ENCODE measurements around the gene APBB2. TPM values are rescaled to one million over a fixed set of nuclear protein-coding genes. Genes with fewer than 3 reads are reported as not detected.
"Not testable (repeated sequence)": the region's sequence is repeated elsewhere in the genome, so short reads cannot be mapped to it uniquely, and the experiment has no call there.

APBB2 gene
- total RNA-seq, 2 experiments from 2014 or later = 1.3 to 1.5 TPM

DNA sequence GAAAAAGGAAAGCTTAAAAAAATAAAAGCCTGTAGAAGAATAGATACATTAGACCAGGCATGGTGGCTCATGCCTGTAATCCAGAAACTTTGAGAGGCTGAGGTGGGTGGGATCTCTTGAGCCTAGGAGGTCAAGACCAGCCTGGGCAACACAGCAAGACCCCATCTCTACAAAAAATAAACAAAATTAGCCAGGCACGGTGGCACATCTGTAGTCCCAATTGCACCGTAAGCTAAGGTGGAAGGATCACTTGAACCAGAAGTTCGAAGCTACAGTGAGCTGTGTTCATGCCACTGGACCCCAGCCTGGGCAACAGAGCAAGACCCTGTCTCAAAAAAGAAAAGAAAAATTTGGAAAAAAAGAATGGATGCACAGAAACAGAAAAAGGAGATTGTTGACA, 149.4 kb downstream of the APBB2 start:
- ChIA-PET CTCF (interaction anchor here (0.6 kb wide), 1 partner anchor 1067 kb away, joined by 4 read pairs; no protein-coding TSS in a partner anchor), POLR2A (no interaction called here)
- Mint-ChIP-seq H3K4me1 (no peaks in the 10 kb centered on the region), H3K27me3 (no peaks in the 10 kb centered on the region), H3K36me3 (ENCODE audit: low read depth) (no peaks in the 10 kb centered on the region), H3K27ac (no peak overlapping the region), H3K9me3 (ENCODE audit: low read depth) (no peaks in the 10 kb centered on the region), H3K4me3 (no peak overlapping the region)
- no peak for DNase-seq
- intact Hi-C loops (cut with DNase I, micrococcal nuclease) = no loop called here
- no peak for ATAC-seq

GRCh38 chr4:41061482-41062185, 152.7 kb downstream of the APBB2 start:
- ChIA-PET POLR2A (no interaction called here), CTCF (no interaction called here)
- no peak for DNase-seq
- no peaks in the 10 kb centered on the region for H3K4me1 Mint-ChIP-seq
- H3K4me3 Mint-ChIP-seq = no peak overlapping the region
- no peaks in the 10 kb centered on the region for H3K36me3 Mint-ChIP-seq (ENCODE audit: low read depth)
- no peak overlapping the region for H3K27ac Mint-ChIP-seq
- intact Hi-C loops (cut with DNase I, micrococcal nuclease) = no loop called here
- H3K9me3 Mint-ChIP-seq (ENCODE audit: low read depth) = peaks cover 4% of the 10 kb centered on the region
- ATAC-seq = no peak
- H3K27me3 Mint-ChIP-seq = no peaks in the 10 kb centered on the region

GRCh38 chr4:41060352-41061334, 153.7 kb downstream of the APBB2 start:
- Mint-ChIP-seq H3K9me3 (ENCODE audit: low read depth) (peaks cover 4% of the 10 kb centered on the region), H3K27me3 (peaks cover 4% of the 10 kb centered on the region), H3K4me1 (no peaks in the 10 kb centered on the region), H3K36me3 (ENCODE audit: low read depth) (no peaks in the 10 kb centered on the region), H3K4me3 (no peak overlapping the region), H3K27ac (no peak overlapping the region)
- DNase-seq (no peak), ATAC-seq (no peak)
- POLR2A ChIA-PET = no interaction called here
- CTCF ChIA-PET = no interaction called here
- intact Hi-C loops (cut with DNase I, micrococcal nuclease) = no loop called here

- H3K9me3 Mint-ChIP-seq (ENCODE audit: low read depth); H3K27ac Mint-ChIP-seq; intact Hi-C loops (cut with DNase I, micrococcal nuclease); POLR2A ChIA-PET; DNase-seq; ATAC-seq; H3K4me3 Mint-ChIP-seq; H3K36me3 Mint-ChIP-seq (ENCODE audit: low read depth); H3K4me1 Mint-ChIP-seq: not testable (repeated sequence)
- CTCF ChIA-PET = interaction anchor here (0.9 kb wide), 1 partner anchor 1392 kb away, joined by 3 read pairs; no protein-coding TSS in a partner anchor
- peaks cover 10% of the 10 kb centered on the region for H3K27me3 Mint-ChIP-seq
Observed at GRCh38 chr4:41059411-41059810, 154.9 kb downstream of the APBB2 start.

- Mint-ChIP-seq H3K9me3 (ENCODE audit: low read depth) (peaks cover 4% of the 10 kb centered on the region), H3K4me1 (no peaks in the 10 kb centered on the region), H3K4me3 (no peak overlapping the region), H3K27me3 (peaks cover 10% of the 10 kb centered on the region), H3K36me3 (ENCODE audit: low read depth) (no peaks in the 10 kb centered on the region), H3K27ac (no peak overlapping the region)
- intact Hi-C loops (cut with DNase I, micrococcal nuclease) = no loop called here
- no peak for ATAC-seq
- POLR2A ChIA-PET = no interaction called here
- CTCF ChIA-PET = interaction anchor here (0.9 kb wide), 1 partner anchor 1393 kb away, joined by 3 read pairs; no protein-coding TSS in a partner anchor
- DNase-seq = no peak
Observed at GRCh38 chr4:41058426-41058825, 155.9 kb downstream of the APBB2 start.

GRCh38 chr4:41057467-41057866, 156.9 kb downstream of the APBB2 start:
- intact Hi-C loops (cut with DNase I, micrococcal nuclease) = no loop called here
- Mint-ChIP-seq H3K36me3 (ENCODE audit: low read depth) (no peaks in the 10 kb centered on the region), H3K27ac (no peak overlapping the region), H3K4me3 (no peak overlapping the region), H3K27me3 (peaks cover 10% of the 10 kb centered on the region), H3K9me3 (ENCODE audit: low read depth) (peaks cover 4% of the 10 kb centered on the region), H3K4me1 (no peaks in the 10 kb centered on the region)
- ATAC-seq = no peak
- CTCF ChIA-PET = interaction anchor here (0.8 to 0.9 kb wide), 2 partner anchors 16 to 48 kb away, joined by 3 read pairs; no protein-coding TSS in a partner anchor
- POLR2A ChIA-PET = no interaction called here
- no peak for DNase-seq

DNA sequence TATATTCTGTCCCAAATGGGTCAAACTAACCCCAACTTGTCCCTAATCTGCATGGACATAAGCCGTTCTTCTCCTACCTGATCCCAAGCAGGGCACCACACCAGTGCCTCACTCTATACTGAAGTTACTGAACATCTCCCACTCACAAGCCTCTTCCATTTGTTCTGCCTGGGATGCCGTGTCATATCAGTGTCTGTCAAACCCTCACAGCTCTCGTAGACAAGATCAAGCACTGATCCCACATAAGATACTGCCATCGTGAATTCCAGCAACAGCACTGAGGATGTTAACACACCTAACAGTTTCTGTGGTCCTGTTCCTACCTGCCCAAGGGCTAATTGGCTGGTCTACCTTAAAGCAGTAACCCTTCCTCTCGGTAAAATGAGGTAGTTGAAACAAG, 162.1 kb downstream of the APBB2 start:
- intact Hi-C loops (cut with DNase I, micrococcal nuclease) = no loop called here
- Mint-ChIP-seq H3K36me3 (ENCODE audit: low read depth) (no peaks in the 10 kb centered on the region), H3K27ac (no peak overlapping the region), H3K4me1 (no peaks in the 10 kb centered on the region), H3K27me3 (peaks cover 10% of the 10 kb centered on the region), H3K9me3 (ENCODE audit: low read depth) (peaks cover 2% of the 10 kb centered on the region), H3K4me3 (no peak overlapping the region)
- ATAC-seq (no peak), DNase-seq (no peak)
- POLR2A ChIA-PET = no interaction called here
- CTCF ChIA-PET = no interaction called here

DNA sequence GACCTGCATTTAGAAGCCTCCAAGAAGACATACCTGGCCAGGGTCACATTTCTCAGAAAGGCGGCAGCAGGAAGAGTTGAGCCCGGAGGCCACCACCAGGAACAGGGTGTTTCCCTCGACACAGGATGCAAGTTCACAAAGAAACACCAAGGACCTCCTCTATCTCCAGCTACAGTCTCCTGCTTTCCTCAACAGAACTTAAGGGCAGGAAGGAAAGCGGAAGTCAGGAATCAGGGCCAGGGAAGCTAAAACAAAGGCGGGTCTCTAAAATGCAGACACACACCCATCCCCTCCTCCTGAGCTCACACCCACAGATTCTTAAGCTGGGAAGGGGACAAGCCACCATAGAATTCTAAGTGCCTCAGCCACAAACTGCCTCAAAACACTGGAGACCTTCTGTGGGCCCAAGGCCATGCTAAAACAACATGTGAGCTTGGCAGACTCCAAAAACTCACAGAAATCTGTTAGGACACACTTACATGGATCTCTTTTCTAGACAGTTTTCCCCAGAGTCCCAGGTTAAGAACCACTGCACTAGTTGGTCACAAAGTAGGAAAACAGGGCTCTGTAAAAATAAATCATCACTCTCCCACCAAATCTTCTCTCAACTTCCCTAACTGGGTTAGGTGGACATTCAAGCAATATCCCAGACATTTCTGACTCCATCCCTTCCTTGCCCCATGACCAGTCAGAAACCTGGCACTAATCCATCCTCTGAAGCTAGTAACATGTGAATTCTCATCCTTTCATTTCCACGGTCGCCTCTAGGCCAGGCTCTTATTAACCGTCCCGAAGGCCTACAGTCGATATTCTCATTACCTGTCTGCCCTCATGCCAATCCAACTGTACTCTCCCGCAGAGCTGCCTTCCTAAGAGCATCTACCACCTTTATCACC, 163.2 kb downstream of the APBB2 start:
- ChIA-PET POLR2A (no interaction called here), CTCF (no interaction called here)
- ATAC-seq = no peak
- Mint-ChIP-seq H3K27ac (no peak overlapping the region), H3K4me1 (no peaks in the 10 kb centered on the region), H3K4me3 (no peak overlapping the region), H3K36me3 (ENCODE audit: low read depth) (no peaks in the 10 kb centered on the region), H3K9me3 (ENCODE audit: low read depth) (peaks cover 2% of the 10 kb centered on the region), H3K27me3 (peaks cover 7% of the 10 kb centered on the region)
- no peak for DNase-seq
- intact Hi-C loops (cut with DNase I, micrococcal nuclease) = no loop called here

DNA sequence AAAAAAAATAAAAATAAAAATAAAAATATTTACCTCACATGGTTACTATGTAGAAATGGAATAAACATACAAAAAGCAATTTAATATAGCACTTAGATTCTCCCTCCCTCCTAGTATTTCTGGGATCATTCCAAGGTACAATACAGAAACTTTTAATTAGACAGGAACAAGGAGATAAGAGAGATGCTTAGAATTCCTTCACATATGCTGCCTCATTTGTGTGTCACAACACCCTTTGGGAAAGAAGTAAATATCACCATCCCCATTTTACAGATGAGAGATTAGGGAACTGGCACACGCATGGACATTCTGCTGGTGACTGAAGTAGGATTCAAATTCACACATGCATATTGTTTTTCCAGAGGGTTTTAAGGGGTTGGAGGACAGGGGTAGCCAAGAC, 164.2 kb downstream of the APBB2 start:
- DNase-seq (no peak), ATAC-seq (no peak)
- H3K27ac Mint-ChIP-seq = no peak overlapping the region
- peaks cover 6% of the 10 kb centered on the region for H3K9me3 Mint-ChIP-seq (ENCODE audit: low read depth)
- no peak overlapping the region for H3K4me3 Mint-ChIP-seq
- H3K4me1 Mint-ChIP-seq = no peaks in the 10 kb centered on the region
- ChIA-PET CTCF (no interaction called here), POLR2A (no interaction called here)
- H3K27me3 Mint-ChIP-seq = peaks cover 2% of the 10 kb centered on the region
- intact Hi-C loops (cut with DNase I, micrococcal nuclease) = no loop called here
- H3K36me3 Mint-ChIP-seq (ENCODE audit: low read depth) = no peaks in the 10 kb centered on the region

DNA sequence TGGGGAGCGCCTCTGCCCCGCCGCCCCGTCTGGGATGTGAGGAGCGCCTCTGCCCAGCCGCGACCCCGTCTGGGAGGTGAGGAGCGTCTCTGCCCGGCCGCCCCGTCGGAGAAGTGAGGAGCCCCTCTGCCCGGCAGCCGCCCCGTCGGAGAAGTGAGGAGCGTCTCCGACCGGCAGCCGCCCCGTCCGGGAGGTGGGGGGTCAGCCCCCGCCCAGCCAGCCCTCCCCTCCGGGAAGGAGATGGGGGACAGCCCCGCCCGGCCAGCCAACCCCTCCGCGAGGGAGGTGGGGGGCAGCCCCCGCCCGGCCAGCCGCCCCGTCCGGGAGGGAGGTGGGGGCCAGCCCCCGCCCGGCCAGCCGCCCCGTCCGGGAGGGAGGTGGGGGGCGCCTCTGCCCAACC, 165.2 kb downstream of the APBB2 start:
- H3K27me3 Mint-ChIP-seq; intact Hi-C loops (cut with DNase I, micrococcal nuclease); H3K36me3 Mint-ChIP-seq (ENCODE audit: low read depth); H3K27ac Mint-ChIP-seq; ATAC-seq; H3K4me3 Mint-ChIP-seq; POLR2A ChIA-PET; CTCF ChIA-PET; DNase-seq; H3K4me1 Mint-ChIP-seq: not testable (repeated sequence)
- H3K9me3 Mint-ChIP-seq (ENCODE audit: low read depth) = peaks cover 14% of the 10 kb centered on the region

GRCh38 chr4:41044791-41045190, 169.6 kb downstream of the APBB2 start:
- POLR2A ChIA-PET = no interaction called here
- no peak overlapping the region for H3K27ac Mint-ChIP-seq
- intact Hi-C loops (cut with DNase I, micrococcal nuclease) = no loop called here
- peaks cover 2% of the 10 kb centered on the region for H3K27me3 Mint-ChIP-seq
- DNase-seq (no peak), ATAC-seq (no peak)
- H3K9me3 Mint-ChIP-seq (ENCODE audit: low read depth) = peaks cover 14% of the 10 kb centered on the region
- CTCF ChIA-PET = no interaction called here
- H3K4me1 Mint-ChIP-seq = no peaks in the 10 kb centered on the region
- no peaks in the 10 kb centered on the region for H3K36me3 Mint-ChIP-seq (ENCODE audit: low read depth)
- H3K4me3 Mint-ChIP-seq = no peak overlapping the region

Data from activated CD4-positive, alpha-beta T cell treated with anti-CD3 and anti-CD28 coated beads for 36 hours (primary cell).